ENCODE results near the gene TRMT61B.
A peak's percentile ranks its signal among the peaks of the same experiment; 100 is the strongest.

The TRMT61B gene

GRCh38 chr2:28821295-28821958 is 48.7 kb downstream of the TRMT61B start:
- Mint-ChIP-seq H3K27ac (no peak overlapping the region), H3K9me3 (no peaks in the 10 kb centered on the region)

GRCh38 chr2:28818053-28818452 is 52.1 kb downstream of the TRMT61B start:
- H3K4me1 Mint-ChIP-seq: no peaks in the 10 kb centered on the region
- no peak overlapping the region for H3K4me3 Mint-ChIP-seq
- no peaks in the 10 kb centered on the region for H3K36me3 Mint-ChIP-seq
- no peaks in the 10 kb centered on the region for H3K27me3 Mint-ChIP-seq
- ATAC-seq: no peak
- H3K27ac Mint-ChIP-seq: no peak overlapping the region
- H3K9me3 Mint-ChIP-seq: no peaks in the 10 kb centered on the region

More at GRCh38 chr2:28821295-28821958, 48.7 kb downstream of the TRMT61B start:
- H3K36me3 Mint-ChIP-seq: no peaks in the 10 kb centered on the region
- H3K27me3 Mint-ChIP-seq: no peaks in the 10 kb centered on the region
- no peaks in the 10 kb centered on the region for H3K4me1 Mint-ChIP-seq
- no peak for ATAC-seq
- no peak overlapping the region for H3K4me3 Mint-ChIP-seq

GRCh38 chr2:28810384-28811285 is 59.5 kb downstream of the TRMT61B start, which contains the start of gene SPDYA:
SPDYA (plus strand) TSS chr2:28810834; CDS start chr2:28816015, 5,181 bp downstream.
- Mint-ChIP-seq H3K4me3 (peak within 1 kb of the TSS; percentile 76), H3K27ac (no peak within 1 kb of the TSS), H3K9me3 (no peaks in the 10 kb centered on the region), H3K4me1 (peaks cover 7% of the 10 kb centered on the region), H3K27me3 (no peaks in the 10 kb centered on the region), H3K36me3 (peaks cover 9% of the 10 kb centered on the region)
- ATAC-seq: peak; percentile 93

GRCh38 chr2:28809927-28810326 is 60.2 kb downstream of the TRMT61B start:
- H3K4me1 Mint-ChIP-seq: peaks cover 7% of the 10 kb centered on the region
- no peaks in the 10 kb centered on the region for H3K9me3 Mint-ChIP-seq
- H3K36me3 Mint-ChIP-seq: peaks cover 12% of the 10 kb centered on the region
- H3K27me3 Mint-ChIP-seq: no peaks in the 10 kb centered on the region
- no peak overlapping the region for H3K27ac Mint-ChIP-seq
- no peak for ATAC-seq
- peak overlapping the region; percentile 76 for H3K4me3 Mint-ChIP-seq

- Mint-ChIP-seq H3K27me3 (no peaks in the 10 kb centered on the region), H3K4me1 (no peaks in the 10 kb centered on the region), H3K36me3 (peaks cover 49% of the 10 kb centered on the region), H3K4me3 (no peak overlapping the region), H3K27ac (no peak overlapping the region), H3K9me3 (no peaks in the 10 kb centered on the region)
- no peak for ATAC-seq
These were observed 67.1 kb downstream of the TRMT61B start for GRCh38 chr2:28802975-28803429.

- Mint-ChIP-seq H3K4me1 (peaks cover 7% of the 10 kb centered on the region), H3K36me3 (peaks cover 62% of the 10 kb centered on the region), H3K27me3 (no peaks in the 10 kb centered on the region), H3K9me3 (no peaks in the 10 kb centered on the region), H3K4me3 (no peak overlapping the region), H3K27ac (no peak overlapping the region)
- no peak for ATAC-seq
These were observed 68.4 kb downstream of the TRMT61B start for GRCh38 chr2:28801726-28802125.
